NCI-H146 treated with DMSO at 0.1 percent for 48 hours (cell line): Measurements from ENCODE around the gene VAV2.
"Not testable (repeated sequence)": the region's sequence is repeated elsewhere in the genome, so short reads cannot be mapped to it uniquely, and the experiment has no call there.

ENCODE experiments used
- DNase-seq: peaks from one replicate; lab custom pipeline; 2025; ENCODE audit not compliant: unreplicated experiment; lab: John Stamatoyannopoulos, UW

VAV2 gene

DNA sequence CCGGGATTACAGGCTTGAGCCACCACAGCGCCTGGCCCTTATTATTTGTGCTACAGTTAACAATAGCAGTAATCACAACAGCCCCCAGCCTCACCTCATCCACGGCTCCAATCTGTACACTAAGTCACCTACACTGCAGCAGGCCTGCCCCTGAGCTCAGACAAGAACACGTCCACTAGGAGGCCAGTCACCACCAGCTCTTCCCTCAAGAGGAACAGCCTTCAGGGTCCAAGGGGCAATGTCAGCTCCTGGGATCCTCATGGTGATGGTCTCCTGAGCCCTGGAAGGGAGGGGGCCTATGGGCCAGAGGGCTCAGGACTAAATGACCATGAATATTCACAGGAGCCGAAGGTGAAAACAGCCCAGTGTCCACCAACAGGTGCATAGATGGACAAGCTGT lies 67.7 kb downstream of the VAV2 start:
- no peak for DNase-seq

DNA sequence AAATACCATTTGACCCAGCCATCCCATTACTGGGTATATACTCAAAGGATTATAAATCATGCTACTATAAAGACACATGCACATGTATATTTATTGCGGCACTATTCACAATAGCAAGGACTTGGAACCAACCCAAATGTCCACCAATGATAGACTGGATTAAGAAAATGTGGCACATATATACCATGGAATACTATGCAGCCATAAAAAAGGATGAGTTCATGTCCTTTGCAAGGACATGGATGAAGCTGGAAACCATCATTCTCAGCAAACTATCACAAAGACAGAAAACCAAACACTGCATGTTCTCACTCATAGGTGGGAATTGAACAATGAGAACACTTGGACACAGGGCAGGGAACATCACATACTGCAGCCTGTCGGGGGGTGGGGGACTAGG lies 68.5 kb downstream of the VAV2 start:
- DNase-seq, result not testable (repeated sequence)

DNA sequence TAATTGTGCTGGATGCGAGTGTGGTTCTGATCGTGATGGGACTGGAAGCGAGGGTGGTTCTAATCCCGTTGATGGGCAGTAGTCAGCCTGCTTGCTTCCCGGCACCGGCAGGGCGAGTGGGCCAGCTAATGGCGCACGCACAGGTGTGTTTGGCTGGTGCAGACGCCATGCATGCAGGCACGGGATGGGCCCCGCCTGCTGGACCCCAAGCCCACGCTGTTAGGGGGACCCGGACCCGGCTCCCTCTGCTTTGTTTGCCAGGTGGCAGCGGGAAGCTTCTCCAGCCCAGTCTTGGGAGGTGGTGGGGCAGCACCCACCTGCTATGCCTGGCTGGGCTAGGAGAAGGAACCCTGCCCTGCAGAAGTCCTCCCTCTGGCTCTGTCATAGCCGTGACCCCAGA lies 70.3 kb downstream of the VAV2 start:
- DNase-seq, result no peak

DNA sequence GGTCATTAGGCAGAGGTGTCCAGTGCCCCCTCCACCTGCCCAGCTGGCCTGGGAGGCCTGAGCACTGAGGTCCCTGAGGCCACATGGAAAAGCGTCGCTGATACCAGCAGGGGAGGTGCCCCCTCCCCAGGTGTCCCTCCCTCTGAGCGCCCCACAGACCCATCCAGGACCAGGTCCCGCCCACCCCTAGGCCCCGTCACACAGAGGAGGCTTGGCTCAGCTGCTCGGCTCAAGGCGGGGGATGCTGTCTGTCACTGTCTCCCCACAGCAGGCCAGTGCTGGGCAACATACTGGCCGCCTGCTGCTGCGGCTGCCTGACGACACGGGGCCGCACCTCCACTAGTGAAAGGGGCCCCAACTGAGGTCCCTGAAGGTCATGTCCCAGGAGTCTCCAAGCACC lies 71.7 kb downstream of the VAV2 start:
- no peak for DNase-seq

DNA sequence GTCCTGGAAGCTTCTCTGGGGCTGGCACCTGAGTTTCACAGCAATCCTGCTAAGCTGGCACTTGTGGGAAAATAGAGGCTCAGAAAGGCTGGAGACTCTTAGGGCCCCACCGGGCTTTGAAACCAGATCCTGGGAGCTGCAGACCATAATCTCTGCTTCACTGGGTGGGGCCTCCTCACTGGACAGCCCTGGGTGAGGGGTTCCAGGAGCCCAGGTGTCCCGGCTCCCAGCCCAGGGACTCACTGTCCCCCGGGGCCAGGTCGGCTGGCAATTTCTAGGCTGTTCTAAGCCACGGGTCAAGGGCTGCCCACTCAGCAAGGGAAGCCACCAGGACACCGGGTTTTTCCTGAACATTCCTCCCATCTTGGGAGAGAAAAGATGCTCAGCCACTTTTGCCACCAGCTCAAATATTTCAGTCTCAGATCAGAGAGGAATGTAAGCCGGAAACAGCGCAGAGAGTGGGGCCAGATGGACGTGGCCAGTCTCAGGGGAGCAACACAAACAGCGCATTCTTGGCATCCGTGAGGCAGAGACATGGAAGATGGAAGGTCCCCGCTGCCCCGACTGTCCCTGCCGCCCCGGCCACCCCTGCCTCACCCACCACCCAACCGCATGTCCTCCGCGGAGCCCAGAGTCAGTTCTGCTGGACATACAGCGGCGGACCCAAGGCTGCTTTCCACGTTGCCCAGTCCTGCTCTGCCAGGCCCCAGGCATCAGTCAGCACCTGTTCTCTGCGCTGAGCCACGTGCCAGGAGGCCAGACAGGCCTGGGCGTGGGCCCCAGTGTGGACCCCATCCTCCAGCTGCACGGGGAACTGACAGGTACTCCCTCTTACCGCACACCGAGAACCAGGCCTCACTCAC lies 72.6 kb downstream of the VAV2 start:
- DNase-seq, result no peak

DNA sequence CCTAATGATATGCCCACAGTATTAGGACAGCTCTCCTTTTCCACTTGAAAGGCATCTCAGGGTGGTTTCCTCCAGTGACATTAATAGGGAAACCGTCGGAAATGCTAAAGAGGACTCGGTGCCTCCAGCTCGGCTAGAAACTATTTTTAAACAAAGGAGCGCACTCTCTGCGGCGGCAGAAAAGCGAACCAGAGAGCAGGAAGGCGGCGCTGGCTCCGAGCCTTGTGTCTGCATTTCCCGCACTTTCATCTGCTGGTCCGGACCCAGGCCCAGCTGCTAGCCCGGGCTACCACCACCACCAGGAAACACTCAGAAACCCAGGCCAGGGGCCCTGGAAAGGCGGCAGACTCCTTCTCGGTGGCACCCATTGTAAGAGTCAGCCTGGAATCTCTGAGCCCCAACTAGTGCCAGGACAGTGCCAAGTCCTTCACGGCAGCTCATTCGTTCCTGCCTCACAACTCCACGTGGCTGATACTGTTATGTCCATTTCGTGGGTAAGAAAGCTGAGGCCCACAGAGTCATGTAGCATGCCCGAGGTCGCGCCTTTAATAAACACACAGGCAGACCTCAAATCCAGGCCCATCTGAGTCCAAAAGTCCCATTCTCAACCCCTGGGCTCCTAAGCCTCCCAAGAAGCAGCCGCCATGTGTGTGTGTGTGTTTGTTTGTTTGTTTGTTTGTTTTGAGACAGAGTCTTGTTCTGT lies 73.9 kb downstream of the VAV2 start:
- no peak for DNase-seq

DNA sequence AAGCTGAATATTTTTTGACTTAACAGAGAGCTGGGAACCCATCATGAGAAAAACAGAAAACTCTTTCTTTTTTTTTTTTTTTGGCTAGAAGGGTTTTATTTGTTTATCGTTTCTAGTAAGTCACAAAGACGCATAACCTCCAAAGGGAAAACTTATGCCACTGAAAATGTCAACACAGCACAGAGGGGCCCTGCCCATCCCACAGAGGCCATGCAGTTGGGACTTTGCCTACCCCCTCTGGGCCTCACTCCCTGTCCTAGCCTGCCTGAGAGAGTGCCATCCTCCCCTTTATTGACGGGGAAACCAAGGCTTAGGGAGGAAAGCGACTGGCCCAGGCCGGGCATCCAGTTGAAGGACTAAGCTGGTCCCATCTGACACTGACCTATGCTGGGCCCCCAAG lies 74.7 kb downstream of the VAV2 start:
- DNase-seq, result no peak

DNA sequence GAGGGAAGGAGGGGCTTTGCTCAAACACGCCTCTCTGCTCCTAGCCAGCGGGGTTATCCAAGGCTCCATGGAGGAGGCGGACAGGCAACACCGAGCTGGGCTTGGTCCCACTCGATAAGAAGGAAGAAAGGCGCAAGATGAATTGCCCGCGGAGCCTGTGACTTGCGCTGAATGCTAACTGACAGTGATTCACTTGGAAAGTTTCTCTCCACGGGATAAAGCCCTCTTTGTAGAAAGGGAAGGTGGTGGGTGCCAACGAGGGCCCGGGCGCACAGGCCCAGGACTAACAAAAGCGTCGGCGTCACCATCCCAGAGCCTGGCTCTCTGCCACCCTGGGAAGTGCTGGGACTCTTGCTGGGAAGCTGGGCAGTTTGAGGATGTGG lies 76.0 kb downstream of the VAV2 start:
- no peak for DNase-seq

DNA sequence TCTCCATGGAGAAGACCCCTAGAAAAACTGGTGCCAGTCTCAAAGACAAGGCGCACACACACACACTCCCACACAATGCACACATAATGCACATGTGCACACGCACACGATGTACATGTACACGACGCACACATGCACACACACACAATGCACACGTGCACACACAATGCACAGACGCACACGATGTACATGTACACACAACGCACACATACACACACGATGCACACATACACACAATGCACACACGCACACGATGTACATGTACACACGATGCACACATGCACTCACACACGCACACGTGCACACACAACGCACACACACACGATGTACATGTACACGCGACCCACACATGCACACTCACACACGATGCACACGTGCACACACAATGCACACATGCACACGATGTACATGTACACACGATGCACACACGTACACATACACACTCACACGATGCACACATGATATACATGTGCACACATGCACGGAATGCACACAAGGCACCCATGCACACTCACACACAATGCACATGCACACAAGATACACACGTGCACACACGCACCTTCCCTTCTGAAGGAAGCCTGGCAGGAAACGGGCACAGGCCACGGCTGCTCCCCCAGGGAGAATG lies 76.5 kb downstream of the VAV2 start:
- DNase-seq, result no peak

DNA sequence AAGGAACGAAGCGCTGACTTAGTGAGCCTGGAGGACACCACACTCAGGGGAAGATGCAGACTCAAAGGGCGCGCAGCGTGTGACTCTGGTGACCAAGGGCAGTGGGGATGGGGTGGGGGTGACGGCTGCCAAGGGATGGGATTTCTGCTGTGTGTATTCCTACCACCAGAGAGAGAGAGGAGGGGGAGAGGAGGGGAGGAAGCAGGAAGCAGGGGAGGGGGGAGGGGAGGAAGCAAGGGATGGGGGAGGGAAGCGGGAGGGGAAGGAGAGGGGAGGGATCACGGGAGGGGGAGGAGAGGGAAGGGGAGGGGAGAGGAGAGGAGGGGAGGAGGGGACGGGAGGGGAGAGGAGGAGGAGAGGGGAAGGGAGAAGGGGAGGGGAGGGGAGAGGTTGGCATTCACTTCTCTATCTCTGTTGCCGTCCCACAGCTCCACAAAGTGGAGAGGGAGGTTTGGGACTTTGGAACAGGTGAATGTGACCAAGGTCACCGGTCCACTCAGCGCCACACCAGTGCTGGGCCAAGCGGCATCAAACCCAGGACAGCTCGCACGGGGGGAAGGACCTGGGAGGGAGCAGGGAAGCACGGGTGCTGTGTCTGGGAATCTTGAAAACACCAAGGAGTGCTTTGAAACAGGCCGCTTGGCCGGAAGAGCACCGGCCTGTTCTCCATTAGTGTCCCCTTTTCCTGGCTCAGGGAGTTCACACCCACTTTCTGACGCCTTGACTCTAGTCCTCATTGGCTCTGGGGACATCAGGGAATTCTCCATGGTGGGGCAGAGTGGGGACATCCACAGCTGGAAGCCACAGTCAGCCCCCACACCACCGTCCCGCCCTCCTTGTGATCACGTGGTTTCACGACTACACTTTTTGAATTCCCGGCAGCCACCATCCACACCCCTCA lies 77.4 kb downstream of the VAV2 start:
- DNase-seq, result no peak

DNA sequence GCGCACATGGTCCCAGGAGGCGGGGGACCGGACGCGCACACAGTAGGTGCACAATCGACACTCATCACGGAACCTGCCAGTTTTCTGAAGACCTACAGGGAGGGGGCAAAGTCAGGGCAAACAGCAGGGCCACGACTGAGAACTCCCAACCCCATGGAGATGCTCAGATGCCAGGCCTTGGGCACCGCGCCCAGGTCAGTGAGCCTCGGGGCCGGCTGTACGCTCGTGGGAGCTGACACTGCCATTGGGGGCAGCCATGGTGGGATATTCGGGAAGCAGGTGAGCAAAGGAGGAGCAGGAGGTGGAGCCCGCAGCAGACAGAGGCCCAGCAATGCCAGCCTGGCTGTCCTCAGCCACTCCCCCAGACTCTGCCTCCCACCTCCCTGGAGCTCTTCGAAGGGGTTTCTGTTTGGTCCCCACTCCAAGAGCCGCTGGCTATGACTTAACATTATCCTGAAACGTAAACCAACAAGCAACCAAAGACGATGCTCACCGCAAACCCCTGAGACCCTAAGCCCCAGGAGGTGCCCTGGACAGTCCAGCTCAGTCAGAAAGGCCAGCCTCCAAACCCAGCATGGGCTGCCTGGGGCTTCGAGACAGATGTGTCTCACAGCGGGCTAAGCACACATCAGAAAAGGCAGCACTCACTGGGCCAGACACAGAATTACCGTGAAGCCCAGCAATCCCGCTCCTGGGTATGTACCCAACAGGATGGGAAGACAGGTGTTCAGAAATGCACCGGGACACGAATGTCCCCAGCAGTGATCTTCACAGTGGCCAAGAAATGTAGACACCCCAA lies 78.4 kb downstream of the VAV2 start:
- no peak for DNase-seq

DNA sequence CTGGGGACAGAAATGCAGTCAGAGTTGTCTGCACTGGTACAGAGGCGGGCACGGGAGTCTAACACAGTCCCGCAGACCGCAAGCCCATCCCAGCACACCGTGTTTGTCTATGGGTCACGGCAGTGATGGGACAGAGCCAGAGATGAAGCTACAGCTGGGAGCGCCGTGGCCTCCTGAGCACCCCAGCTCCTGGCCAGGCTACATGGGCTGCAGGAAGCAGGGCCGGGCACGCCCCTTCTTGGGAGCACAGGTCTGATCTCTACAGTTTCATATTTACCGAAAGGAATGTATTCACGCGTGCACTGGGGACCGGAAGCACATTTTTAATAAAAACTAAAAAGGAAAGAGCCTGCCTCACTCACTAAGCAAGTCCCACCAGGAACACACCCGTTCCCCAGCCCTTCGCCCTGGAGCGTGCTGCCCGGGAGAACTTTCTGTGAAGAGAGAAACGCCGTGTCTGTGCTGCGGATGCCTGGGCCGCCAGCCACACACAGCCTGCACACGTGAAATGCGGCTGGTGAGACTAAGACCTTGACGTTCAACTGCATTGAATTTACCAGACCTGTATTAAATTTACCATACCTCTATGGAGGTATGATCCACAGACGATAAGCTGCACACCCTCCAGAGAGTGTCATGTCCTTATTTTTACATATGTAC lies 81.1 kb downstream of the VAV2 start:
- DNase-seq, result no peak

DNA sequence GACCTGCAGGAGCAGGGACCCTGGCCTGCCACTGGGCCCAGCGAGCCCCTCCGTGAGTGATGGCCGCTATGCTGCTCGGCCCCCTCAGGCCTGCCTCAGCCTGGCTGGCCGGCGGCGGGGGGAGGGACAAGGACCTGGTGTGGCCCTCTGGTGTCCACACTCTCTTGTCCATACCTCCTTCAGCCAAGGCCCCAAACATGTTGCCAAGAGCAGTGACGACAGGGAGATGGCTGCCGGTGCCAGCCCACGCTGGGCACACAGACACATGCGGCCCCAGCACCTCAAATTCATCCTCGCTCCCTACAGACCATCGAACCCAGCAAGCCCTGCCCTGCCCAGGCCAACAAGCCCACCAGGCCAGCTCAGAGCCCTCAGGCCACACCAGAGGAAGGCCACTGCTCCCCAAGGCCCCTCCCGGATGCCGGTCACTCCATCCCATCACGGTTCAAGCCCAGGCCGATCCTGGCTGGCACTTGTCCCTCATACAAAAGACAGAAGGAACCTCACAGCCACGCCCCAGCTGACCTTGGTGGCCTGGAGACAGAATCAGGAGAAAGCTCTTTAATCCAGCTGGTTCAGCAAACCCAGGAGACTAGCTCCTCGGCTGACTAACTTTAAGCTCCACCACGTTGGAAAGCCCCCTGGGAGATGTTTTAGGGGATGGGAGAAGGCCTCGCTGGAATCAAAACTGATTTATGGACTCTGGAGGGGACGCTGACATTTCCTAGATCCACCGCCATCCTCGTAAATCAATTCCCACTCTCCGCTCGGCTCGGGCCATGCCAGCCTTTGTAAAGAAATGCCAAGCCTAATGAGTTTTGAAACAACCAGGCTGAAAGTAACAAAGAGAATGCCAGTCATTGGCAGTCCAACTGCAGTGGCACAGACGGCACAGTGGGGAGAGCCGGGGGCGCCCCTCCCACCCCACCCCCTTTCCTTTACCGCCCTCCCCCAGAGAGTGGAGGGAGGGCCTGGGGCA lies 84.9 kb downstream of the VAV2 start:
- no peak for DNase-seq

DNA sequence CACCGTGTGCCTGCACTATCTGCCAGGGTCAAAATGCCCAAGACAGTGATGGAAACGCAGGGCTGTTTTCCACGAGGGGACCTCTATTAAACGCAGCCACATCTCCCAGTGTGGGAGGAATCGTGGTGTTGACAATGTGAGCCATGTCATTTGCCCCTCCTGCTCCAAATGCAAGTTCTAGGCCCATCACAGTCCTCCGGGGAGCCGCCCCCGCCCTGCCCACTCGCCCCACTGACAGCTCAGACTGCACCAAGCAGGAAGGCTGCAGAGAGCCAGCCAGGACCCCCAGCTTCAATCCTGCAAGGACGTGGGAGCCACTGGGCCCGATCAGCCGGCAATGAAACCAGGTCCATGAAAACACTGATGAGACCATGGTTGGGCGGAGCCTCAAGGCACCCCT lies 85.9 kb downstream of the VAV2 start:
- no peak for DNase-seq

DNA sequence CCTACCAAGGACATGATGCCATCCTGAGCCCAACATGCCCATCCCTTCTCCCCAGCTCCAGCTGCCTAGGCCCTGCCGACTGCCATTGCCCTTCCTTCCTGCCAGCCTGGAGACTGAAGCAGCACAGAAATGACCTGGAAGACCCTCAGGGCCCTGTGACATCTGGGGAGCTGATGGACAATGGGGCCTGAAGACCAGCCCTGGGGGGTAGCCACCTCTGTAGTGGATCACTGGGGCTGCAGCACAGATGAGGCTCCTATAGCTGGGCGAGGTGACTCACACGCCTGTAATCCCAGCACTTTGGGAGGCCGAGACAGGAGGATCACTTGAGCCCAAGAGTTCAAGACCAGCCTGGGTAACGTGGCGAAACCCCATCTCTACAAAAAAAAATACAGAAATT lies 86.6 kb downstream of the VAV2 start:
- no peak for DNase-seq

DNA sequence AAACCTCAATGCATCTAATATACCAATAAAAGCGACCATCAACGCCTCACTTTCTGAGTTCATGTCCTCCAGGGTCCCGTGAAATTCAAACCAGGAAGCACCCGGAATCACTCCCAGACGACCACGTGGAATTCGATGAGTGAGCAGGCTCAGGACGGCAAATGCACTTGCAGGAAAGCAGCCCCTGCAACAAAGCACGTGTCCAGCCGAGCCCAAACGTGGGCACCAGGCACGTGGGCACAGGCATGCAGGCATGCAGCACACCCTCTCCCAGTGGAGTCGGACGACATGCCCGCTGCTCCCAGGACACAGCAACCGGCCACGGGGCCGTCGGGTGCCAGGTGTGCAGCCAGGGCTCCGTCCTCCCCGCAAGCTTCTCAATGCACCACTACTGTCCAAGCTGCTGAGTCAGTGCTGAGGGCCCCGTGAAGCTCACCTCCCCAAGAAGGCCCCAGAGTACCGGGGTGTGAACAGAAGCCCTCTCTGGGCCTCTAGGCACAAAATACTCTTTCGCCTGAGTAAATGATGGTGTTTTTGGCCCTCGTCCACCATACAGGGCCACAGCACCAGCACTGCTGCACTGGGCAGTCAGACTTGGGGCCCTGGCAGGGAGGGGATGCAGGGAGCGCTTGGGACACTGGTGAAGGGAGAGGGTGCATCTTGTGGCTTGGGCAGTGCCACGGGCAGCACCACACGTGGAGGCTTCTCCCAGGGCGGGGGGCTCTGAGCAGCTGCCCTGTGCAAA lies 87.6 kb downstream of the VAV2 start:
- no peak for DNase-seq

DNA sequence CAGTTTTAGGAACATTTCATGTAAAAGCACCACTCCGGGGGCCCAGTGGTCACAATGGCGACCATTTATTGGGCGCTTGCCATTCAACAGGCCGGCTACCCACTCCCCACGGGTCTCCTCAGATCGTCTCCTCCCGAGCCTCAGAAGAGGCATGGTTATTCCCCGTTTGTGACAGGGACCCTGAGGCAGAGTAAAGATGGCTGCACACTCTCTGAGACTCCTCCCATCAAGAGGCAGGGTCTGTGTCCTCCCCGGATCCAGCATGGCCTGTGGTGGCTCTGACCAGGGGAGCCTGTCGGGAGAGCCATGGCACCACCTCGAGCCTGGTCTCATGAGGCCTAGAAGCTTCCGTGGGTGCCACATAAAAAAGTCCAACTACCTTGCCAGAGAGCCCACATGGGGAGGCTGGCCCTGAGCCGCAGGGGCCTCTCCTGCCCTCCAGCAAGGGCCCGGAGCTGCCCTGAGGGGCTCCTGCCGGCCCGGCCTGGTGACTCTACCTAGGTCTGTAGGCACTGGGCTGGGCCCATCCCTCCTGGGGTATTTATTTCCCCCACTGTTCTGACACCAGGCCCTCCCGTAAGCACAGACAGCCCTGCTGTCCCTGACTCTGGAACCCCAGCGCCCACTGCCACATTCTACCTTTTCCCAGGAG lies 90.8 kb downstream of the VAV2 start:
- no peak for DNase-seq
